Embryonic facial prominence (tissue), 1 donor: ENCODE results near the gene SPATS2.

Experiments used
- DNase-seq: peaks from one replicate; pipeline ENCODE4 v3.0.0-alpha.2; 2016; ENCODE audit errors: extremely low spot score

Gene SPATS2

GRCh38 chr12:49335955-49336644 is 31.2 kb upstream of the SPATS2 start:
- DNase-seq: no peak

GRCh38 chr12:49336645-49337584 is 30.3 kb upstream of the SPATS2 start, which contains the start of gene C1QL4:
TSS of gene C1QL4 (minus strand) at chr12:49337188. CDS start at chr12:49336477, 711 bp downstream.
- peak; percentile 58 for DNase-seq

GRCh38 chr12:49338830-49339463 is 28.3 kb upstream of the SPATS2 start:
- DNase-seq: no peak

GRCh38 chr12:49339464-49339861 is 27.8 kb upstream of the SPATS2 start:
- DNase-seq: no peak

- DNase-seq: no peak
These were observed 27.0 kb upstream of the SPATS2 start for GRCh38 chr12:49340095-49340870.

- no peak for DNase-seq
These were observed 26.1 kb upstream of the SPATS2 start for GRCh38 chr12:49340971-49341776.

- DNase-seq: no peak
These were observed 25.5 kb upstream of the SPATS2 start for GRCh38 chr12:49341777-49342065.

GRCh38 chr12:49342066-49342913 is 25.0 kb upstream of the SPATS2 start:
- DNase-seq: peak; percentile 33

GRCh38 chr12:49342914-49343731 is 24.1 kb upstream of the SPATS2 start:
- no peak for DNase-seq

GRCh38 chr12:49344486-49345050 is 22.7 kb upstream of the SPATS2 start:
- DNase-seq: no peak

- DNase-seq: no peak
These were observed 22.0 kb upstream of the SPATS2 start for GRCh38 chr12:49345051-49345824.

- no peak for DNase-seq
These were observed 21.2 kb upstream of the SPATS2 start for GRCh38 chr12:49345825-49346658.

- DNase-seq: no peak
These were observed 20.5 kb upstream of the SPATS2 start, which contains the start of gene DNAJC22 for GRCh38 chr12:49346659-49347310. TSS of gene DNAJC22 (plus strand) at chr12:49346888. CDS start at chr12:49348873, 1,985 bp downstream.

- DNase-seq: no peak
These were observed 19.7 kb upstream of the SPATS2 start for GRCh38 chr12:49347311-49348193.

- DNase-seq: no peak
These were observed 18.5 kb upstream of the SPATS2 start for GRCh38 chr12:49348781-49349180.
